Measurements from ENCODE around the gene GALNT9.

GALNT9 gene

GRCh38 chr12:132259872-132260695, 69.3 kb downstream of the GALNT9 start:
- TF ChIP-seq ZC3H10 (CRISPR knock-in tag; IDR thresholded peaks at IDR 0.05) (no peak), RARB (CRISPR knock-in tag; IDR thresholded peaks at IDR 0.05) (no peak), PPARA (CRISPR knock-in tag; IDR thresholded peaks at IDR 0.05; ENCODE audit: borderline replicate concordance) (no peak), CREB5 (CRISPR knock-in tag; IDR thresholded peaks at IDR 0.05; ENCODE audit: low read depth) (no peak), CSRNP3 (CRISPR knock-in tag; IDR thresholded peaks at IDR 0.05) (no peak), GLIS3 (CRISPR knock-in tag; IDR thresholded peaks at IDR 0.05) (no peak), SNAI2 (CRISPR knock-in tag; IDR thresholded peaks at IDR 0.05) (no peak), ESRRG (CRISPR knock-in tag; IDR thresholded peaks at IDR 0.05) (no peak), POU6F1 (CRISPR knock-in tag; IDR thresholded peaks at IDR 0.05; ENCODE audit: borderline replicate concordance, low read depth) (no peak), ISL1 (CRISPR knock-in tag; IDR thresholded peaks at IDR 0.05) (no peak), ZNF70 (CRISPR knock-in tag; IDR thresholded peaks at IDR 0.05) (no peak)

GRCh38 chr12:132259364-132259871, 70.0 kb downstream of the GALNT9 start:
- TF ChIP-seq ZFP30 (CRISPR knock-in tag; IDR thresholded peaks at IDR 0.05), result no peak
- no peak for TF ChIP-seq TOX (CRISPR knock-in tag; IDR thresholded peaks at IDR 0.05; ENCODE audit: borderline replicate concordance)
- no peak for TF ChIP-seq BACH2 (CRISPR knock-in tag; IDR thresholded peaks at IDR 0.05; ENCODE audit: borderline replicate concordance)
- no peak for TF ChIP-seq TSHZ2 (CRISPR knock-in tag; IDR thresholded peaks at IDR 0.05)
- TF ChIP-seq GLIS3 (CRISPR knock-in tag; IDR thresholded peaks at IDR 0.05), result no peak
- no peak for TF ChIP-seq ZFP3 (CRISPR knock-in tag; IDR thresholded peaks at IDR 0.05)
- TF ChIP-seq ARNTL (CRISPR knock-in tag; IDR thresholded peaks at IDR 0.05; ENCODE audit: borderline replicate concordance, low read depth), result no peak
- no peak for TF ChIP-seq PPARA (CRISPR knock-in tag; IDR thresholded peaks at IDR 0.05; ENCODE audit: borderline replicate concordance)
- no peak for TF ChIP-seq CSDC2 (CRISPR knock-in tag; IDR thresholded peaks at IDR 0.05)
- no peak for TF ChIP-seq CREB5 (CRISPR knock-in tag; IDR thresholded peaks at IDR 0.05; ENCODE audit: low read depth)
- TF ChIP-seq ZNF565 (CRISPR knock-in tag; conservative IDR thresholded peaks at IDR 0.05; ENCODE audit: low read depth), result no peak
- no peak for TF ChIP-seq ISL1 (CRISPR knock-in tag; IDR thresholded peaks at IDR 0.05)
- no peak for TF ChIP-seq POU6F1 (CRISPR knock-in tag; IDR thresholded peaks at IDR 0.05; ENCODE audit: borderline replicate concordance, low read depth)
- no peak for TF ChIP-seq ZNF8 (CRISPR knock-in tag; IDR thresholded peaks at IDR 0.05)
- TF ChIP-seq ESRRG (CRISPR knock-in tag; IDR thresholded peaks at IDR 0.05), result no peak
- TF ChIP-seq CSRNP3 (CRISPR knock-in tag; IDR thresholded peaks at IDR 0.05), result no peak
- no peak for TF ChIP-seq SNAI2 (CRISPR knock-in tag; IDR thresholded peaks at IDR 0.05)

More at GRCh38 chr12:132259872-132260695, 69.3 kb downstream of the GALNT9 start:
- ATAC-seq, result no peak

More at GRCh38 chr12:132259364-132259871, 70.0 kb downstream of the GALNT9 start:
- ATAC-seq, result no peak
